Choroid plexus epithelial cell (primary cell): ENCODE data around the gene TANC2.
A peak's percentile ranks its signal among the peaks of the same experiment; 100 is the strongest.
"Not testable (repeated sequence)": the region's sequence is repeated elsewhere in the genome, so short reads cannot be mapped to it uniquely, and the experiment has no call there.

ENCODE experiments used
- DNase-seq: peaks from one replicate; pipeline ENCODE4 v3.0.0-alpha.2; 2010; ENCODE audit warnings: low read depth
- H3K4me3 ChIP-seq: 2 replicates; pipeline ENCODE4 v1.5.1; 2011; ENCODE audit warnings: low read depth, mild to moderate bottlenecking, control low read depth, low read length, moderate library complexity
- CTCF ChIP-seq: conservative IDR thresholded peaks from 2 replicates; pipeline ENCODE4 v1.5.1; 2011; ENCODE audit warnings: low read depth, mild to moderate bottlenecking, control low read depth, inconsistent platforms, low read length, moderate library complexity

TANC2 gene

GRCh38 chr17:62974788-62975187 lies 8.8 kb downstream of the TANC2 start:
- TF ChIP-seq CTCF, result no peak
- no peak for DNase-seq

DNA sequence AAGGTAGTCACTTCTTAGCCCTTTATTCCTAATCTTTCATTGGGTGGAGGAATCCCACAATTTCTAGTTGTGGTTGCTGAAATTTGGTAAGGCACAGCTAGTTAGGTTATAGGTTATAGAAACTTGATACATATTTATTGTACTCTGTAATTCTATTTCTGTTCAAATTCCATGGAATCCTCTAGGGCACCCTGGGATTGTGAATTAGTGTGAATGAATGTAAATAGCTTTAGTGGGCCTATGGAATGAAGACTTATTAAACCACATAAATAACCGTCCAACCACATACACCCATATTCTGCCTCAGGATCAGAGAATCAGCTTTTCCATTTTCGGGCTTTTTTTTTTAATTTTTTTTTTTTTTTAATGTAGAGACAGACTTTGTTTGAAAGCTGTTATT lies 9.2 kb downstream of the TANC2 start:
- peak; percentile 48 for DNase-seq
- TF ChIP-seq CTCF, result no peak

More at GRCh38 chr17:62974788-62975187, 8.8 kb downstream of the TANC2 start:
- no peak overlapping the region for H3K4me3 ChIP-seq

GRCh38 chr17:62976643-62977231 lies 10.7 kb downstream of the TANC2 start:
- not testable (repeated sequence) for H3K4me3 ChIP-seq, DNase-seq

More for the DNA sequence above, 9.2 kb downstream of the TANC2 start:
- no peak overlapping the region for H3K4me3 ChIP-seq

GRCh38 chr17:62980842-62981241 lies 14.8 kb downstream of the TANC2 start:
- TF ChIP-seq CTCF, result no peak
- no peak for DNase-seq
- no peak overlapping the region for H3K4me3 ChIP-seq

GRCh38 chr17:62981933-62982332 lies 15.9 kb downstream of the TANC2 start:
- no peak for DNase-seq
- TF ChIP-seq CTCF, result no peak
- no peak overlapping the region for H3K4me3 ChIP-seq

DNA sequence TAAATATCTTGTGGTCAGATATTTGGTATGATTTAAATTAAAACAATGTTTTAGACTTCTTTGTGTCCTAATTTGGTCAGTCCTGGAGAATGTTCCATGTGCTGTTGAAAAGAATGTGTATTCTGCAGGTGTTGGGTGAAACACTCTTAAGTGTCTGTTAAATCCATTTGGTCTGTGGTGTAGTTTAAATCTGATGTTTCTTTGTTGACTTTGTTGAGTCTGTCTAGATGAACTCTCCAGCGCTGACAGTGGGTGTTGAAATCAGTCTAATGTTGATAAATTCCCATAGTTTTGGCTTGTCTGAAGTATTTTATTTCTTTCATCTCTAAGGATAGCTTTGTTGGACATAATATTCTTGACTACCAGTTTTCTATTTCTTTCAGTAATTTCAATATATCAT lies 18.8 kb downstream of the TANC2 start:
- peak; percentile 44 for DNase-seq
- no peak for TF ChIP-seq CTCF
- no peak overlapping the region for H3K4me3 ChIP-seq

DNA sequence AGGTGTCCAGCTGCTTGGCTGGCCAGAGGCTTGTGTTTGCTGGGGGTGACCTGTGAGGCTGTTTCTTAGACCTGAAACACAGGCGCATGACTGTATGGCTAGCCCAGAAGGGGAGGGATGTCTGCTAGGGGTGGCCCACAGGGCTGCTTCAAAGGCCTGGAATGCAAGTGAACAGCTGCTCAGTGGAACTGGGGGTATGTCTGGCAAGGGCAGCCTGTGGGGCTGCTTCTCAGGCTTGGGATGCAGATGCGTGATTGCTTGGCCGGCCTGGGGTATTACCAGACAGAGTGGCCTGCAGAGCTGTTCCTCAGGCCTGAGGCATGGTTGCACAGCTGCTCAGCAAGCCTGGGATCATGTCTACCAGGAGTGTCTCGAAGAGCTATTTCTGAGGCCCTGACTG lies 20.5 kb downstream of the TANC2 start:
- no peak overlapping the region for H3K4me3 ChIP-seq
- TF ChIP-seq CTCF, result no peak

GRCh38 chr17:62987136-62987535 lies 21.1 kb downstream of the TANC2 start:
- no peak overlapping the region for H3K4me3 ChIP-seq
- DNase-seq, result no peak
- TF ChIP-seq CTCF, result peak; percentile 46

More for the DNA sequence above, 20.5 kb downstream of the TANC2 start:
- peak; percentile 29 for DNase-seq
